Gastrocnemius medialis (tissue), 4 donors: ENCODE results near the gene MRPS12.

Source experiments
- POLR2A ChIP-seq, 2 donors: fragments of 450-650 bp; IDR thresholded peaks; one replicate each; pipeline ENCODE4 v1.6.1; 2017; ENCODE audit warnings: antibody characterized with exemption in 2 of 2, mild to moderate bottlenecking in 2 of 2, moderate library complexity in 2 of 2
- TF ChIP-seq, protein P1 (sequence below), 5 experiments: fragments of 450-650 bp in 3 of 5; fragments of 200-600 bp in 2 of 5; sonication (generic) in 2 of 5; IDR thresholded peaks in 4 of 5; conservative IDR thresholded peaks in 1 of 5; 1 replicate in 4 of 5; 2 replicates in 1 of 5; pipeline ENCODE4 v1.5.1; 2016 to 2019; ENCODE audit warnings: antibody characterized with exemption in 5 of 5, mild to moderate bottlenecking in 3 of 5, moderate library complexity in 3 of 5

DNA sequence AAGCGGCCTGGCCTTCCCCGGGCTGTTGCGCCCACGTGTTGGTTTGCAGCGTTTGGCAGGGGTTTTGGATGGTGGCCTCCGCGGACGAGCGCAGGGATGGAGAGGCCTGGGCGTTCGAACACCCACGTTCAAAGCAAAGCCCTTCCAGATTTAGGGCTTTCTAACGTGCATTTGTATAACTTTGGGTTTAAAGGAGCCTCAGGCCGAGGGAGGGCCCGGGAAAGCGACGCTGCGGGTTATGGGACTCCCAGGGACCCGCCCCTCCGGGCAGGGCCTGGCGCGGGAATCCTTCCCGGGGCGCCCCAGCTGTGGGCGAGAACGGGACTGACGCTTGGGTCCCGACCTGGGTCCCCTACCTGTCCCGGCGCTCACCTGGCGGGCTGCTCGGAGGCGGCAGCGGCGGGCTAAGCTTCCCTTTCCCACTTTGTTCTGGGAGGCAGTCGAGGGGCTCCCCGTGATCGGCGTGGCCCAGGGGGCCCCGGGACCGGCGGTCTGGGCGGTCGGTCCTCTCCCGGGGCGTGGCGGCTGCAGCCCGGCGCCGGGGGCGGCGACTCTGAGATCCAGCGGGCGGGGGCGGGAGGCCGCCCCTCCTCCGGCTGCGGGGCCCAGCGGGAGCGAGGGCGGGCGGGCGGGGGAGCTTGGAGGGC lies 44.6 kb downstream of the MRPS12 start, which contains the start of gene FBXO17:
- TF ChIP-seq, protein P1, sequence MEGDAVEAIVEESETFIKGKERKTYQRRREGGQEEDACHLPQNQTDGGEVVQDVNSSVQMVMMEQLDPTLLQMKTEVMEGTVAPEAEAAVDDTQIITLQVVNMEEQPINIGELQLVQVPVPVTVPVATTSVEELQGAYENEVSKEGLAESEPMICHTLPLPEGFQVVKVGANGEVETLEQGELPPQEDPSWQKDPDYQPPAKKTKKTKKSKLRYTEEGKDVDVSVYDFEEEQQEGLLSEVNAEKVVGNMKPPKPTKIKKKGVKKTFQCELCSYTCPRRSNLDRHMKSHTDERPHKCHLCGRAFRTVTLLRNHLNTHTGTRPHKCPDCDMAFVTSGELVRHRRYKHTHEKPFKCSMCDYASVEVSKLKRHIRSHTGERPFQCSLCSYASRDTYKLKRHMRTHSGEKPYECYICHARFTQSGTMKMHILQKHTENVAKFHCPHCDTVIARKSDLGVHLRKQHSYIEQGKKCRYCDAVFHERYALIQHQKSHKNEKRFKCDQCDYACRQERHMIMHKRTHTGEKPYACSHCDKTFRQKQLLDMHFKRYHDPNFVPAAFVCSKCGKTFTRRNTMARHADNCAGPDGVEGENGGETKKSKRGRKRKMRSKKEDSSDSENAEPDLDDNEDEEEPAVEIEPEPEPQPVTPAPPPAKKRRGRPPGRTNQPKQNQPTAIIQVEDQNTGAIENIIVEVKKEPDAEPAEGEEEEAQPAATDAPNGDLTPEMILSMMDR (IDR thresholded peaks at IDR 0.05 in 4 of 5, conservative IDR thresholded peaks at IDR 0.05 in 1 of 5): no peak
- TF ChIP-seq POLR2A (IDR thresholded peaks at IDR 0.05): no peak
